ENCODE data around the gene SLC25A10.
"Not testable (repeated sequence)": the region's sequence is repeated elsewhere in the genome, so short reads cannot be mapped to it uniquely, and the experiment has no call there.

The SLC25A10 gene

DNA sequence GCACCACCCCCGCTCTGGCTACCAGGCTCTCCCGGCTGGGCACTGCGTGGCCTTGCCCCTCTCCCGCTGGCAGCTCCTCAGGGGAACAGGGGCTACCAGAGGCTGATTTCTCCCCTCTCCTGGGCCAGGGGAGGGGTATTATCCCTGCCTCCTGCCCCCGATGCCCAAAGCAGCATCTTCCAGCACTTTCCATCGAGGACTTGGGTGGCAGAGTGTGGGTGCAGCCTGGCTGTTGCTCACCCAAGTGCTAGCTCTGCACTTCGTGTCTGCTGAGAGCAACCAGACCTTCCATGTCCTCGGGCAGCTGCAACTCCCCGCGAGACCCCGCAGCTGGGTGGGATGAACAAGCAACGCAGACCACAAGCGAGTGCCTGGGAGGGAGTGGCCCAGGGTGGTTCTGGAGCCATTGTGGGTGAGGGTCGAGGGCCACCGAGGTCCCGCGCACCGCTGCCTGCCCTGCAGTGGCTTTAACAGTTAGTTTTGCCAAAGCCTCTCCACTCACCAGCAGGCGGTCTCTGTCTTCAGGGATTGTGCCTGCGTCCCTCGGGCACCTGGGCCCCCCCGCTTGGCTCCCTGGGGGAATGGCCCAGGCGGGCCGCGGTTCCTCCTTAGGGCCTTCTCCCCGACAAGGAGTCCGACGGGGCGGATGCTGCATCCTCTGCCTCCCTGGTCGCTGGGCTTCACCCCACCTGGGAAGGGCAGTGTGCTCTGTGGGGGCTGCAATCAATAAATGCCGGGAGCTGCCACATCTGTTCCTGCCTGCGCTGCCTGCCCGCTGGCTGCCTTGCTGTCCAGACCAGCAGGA lies 8.4 kb downstream of the SLC25A10 start:
- no peak for DNase-seq (ENCODE audit: low read depth in 2 of 2)

DNA sequence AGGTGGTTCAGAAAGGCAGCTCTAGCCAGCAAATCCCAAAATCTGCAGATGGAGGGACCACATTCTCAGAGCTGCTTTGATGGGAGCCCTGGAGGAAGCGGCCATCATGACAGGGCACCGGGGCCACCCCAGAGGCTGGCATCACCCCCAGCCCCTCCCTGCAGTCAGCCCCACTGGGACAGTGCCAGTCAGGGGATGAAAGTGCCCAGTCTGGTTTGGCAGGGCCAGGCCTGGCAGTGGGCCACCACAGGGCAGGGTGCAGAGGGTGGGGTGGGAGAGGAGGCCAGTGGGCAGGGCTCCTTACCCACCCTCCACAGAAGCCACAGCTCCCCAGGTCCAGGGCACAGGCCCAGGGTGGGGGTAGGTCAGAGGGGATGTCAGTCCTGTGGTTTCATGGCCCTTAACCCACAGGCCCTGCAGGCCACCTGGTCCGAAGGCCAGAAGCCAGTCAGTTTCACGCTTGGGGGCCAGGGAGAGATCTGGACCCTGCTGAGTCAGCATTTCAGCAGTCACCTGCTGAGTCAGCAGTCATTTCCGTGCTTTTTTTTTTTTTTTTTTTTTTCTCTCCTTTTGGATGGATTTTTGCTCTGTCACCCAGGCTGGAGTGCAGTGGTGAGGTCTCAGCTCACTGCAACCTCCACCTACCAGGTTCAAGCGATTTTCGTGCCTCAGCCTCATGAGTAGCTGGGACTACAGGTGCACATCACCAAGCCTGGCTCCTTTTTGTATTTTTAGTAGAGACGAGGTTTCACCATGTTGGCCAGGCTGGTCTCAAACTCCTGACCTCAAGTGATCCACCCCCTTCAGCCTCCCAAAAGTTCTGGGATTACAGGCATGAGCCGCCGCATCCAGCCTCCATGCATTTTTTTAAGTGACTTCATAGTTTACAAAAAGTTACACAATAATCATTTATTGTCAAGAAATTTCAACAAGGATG lies 10.4 kb downstream of the SLC25A10 start:
- no peak for DNase-seq (ENCODE audit: low read depth in 2 of 2)

GRCh38 chr17:81723651-81724209 lies 11.6 kb downstream of the SLC25A10 start:
- no peak for DNase-seq (ENCODE audit: low read depth in 2 of 2)

DNA sequence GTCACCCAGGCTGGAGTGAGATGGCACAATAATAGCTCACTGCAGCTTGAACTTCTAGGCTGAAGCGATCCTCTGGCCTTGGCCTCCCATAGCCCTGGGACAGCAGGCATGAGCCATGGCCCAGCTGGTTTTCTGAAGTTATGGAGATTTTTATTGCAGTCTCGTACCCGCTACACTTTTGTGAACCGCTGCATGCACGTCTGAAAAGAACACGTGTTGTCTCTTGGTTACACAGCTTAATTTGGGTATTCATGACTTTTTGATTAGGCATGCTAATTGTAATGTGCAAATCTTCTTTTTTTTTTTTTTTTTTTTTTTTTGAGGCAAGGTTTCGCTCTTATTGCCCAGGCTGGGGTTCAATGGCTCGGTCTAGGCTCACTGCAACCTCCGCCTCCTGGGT lies 13.4 kb downstream of the SLC25A10 start:
- DNase-seq (ENCODE audit: low read depth in 2 of 2), result no peak

DNA sequence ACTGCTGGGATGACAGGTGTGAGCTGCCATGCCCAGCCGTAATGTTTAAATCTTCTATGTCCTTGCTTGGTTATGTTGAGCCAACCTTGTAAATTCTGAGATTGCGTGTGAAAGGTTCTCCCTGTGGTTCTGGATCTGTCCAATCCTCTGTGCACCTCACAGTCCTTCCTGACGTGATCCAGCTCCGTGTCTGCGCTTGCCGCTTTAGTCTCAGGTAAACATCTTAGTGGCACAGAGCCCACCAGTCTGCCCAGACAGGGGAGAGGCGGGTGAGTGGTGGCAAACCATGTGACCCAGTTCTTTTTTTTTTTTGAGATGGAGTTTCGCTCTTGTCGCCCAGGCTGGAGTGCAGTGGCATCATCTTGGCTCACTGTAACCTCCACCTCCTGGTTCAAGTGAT lies 13.9 kb downstream of the SLC25A10 start:
- no peak for DNase-seq (ENCODE audit: low read depth in 2 of 2)

GRCh38 chr17:81727324-81728031 lies 15.4 kb downstream of the SLC25A10 start:
- DNase-seq (ENCODE audit: low read depth in 2 of 2), result no peak

DNA sequence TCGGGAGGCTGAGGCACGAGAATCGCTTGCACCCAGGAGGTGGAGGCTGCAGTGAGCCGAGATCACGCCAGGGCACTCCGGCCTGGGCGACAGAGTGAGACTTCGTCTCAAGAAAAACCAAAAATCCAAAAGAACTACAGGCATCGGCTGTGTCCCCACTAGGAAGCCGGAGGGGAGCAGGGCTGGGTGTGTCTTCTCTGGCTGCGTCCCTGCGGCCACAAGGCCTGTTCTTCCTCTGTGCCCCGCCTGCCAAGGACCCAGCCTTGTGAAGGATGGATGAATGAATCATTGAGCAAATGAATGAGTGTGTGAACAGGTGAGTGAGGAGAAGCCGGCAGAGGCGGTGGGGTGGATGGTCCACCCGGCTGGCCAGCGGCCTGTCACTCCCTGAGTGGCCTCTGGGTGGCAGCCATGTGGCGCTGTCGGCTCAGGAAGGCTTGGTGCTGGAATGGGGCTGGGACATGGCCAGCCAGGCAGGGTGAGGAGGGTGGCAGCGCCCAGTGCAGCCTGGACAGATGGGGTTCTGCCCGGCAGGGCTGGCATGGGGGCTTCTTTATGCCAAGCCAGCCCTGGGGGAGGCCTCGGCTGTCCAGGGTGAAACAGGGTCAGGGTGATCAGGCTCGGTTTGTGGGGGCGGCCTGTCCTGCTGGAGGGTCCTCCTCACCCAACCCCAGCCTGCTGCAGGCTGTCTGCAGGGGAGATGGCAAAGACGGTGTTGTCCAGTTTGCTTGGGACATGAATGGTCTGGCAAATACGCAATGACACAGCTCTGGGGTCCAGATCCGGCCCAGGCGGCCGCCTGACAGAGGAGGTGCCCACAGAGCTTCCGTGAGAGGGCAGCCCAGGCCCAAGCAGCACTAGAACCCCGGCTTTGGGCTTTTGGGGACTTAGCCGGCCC lies 21.7 kb downstream of the SLC25A10 start:
- peak; percentile 16 to 27 for DNase-seq (ENCODE audit: low read depth in 2 of 2)

- DNase-seq (ENCODE audit: low read depth in 2 of 2), result no peak
Observed at GRCh38 chr17:81734405-81735263, 22.6 kb downstream of the SLC25A10 start.

DNA sequence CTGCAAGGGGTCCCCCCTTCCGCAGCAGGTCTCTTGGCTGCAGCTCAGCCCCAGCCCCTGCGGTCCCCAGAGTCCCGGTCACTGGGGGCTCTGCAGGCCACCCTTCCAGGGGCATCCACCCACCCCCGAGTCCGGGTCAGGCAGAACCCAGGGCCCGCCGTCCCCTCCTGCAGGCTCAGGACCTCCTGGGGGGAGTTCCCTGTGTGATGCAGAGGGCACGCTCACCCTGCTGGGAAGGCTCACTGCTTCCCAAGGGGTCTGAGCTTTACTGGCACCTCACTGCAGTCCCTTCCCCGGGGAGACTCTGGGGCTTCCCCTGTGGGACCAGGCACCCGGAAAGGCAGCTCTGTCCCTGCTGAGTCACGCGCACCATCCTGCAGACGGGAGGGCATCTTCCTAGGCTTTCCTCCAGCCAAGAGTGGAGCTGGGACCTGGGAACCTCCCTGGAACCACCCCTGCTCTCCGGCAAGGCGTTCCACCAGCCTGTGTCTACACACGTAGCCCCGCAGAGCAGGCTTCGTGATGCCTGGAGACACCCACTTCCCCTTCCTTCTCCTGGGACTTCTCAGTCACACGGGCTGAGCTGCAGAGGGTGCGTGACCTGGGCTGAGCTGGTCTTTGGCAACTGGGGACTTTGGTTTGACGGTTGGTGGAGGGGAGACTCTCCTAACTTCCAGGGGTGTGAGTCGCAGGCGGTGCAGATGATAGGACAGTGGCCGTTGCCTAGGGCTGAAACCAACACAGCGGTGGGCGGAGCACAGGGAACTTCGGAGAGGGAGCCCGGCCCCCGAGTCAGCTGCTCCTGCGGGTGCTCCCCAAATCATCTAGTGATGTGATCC lies 23.4 kb downstream of the SLC25A10 start:
- no peak for DNase-seq (ENCODE audit: low read depth in 2 of 2)

DNA sequence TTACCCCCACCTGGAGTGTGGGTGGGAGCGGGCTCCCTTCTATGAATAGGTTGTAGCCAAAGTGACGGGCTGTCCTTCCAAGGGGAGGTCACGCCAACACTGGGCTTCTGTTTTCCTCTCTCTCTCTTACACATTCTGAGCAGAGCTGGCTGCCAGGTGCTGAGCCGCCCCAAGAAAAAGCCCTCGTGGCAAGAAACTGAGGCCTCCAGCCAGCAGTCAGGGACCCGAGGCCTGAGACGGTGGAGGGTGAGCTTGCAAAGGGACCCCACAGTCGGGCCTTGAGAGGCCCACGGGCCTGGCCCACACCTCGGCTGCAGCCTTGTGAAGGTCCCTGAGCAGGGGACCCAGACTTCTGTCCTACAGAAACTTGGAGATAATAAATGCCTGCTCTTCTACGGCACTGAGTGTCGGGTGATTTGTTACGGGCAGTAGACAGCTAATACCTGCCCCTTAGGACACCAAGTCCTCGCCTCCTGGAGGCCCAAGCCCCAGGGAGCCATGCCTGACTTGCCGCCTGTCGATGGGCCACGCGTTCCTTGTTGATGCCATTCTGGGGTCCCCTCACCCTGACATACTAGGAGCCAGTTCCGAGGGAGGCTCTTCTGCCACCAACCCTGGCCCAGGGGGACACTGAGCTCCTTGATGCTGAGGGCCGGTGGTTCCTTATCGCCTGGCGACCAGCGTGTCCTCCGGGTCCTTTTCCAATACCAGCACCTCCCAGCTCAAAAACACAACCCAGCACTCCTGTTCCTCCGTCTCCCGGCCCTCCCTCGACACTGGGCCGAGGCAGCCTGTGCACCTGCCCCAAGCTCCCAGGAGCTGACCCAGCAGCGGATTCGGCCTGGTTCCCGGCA lies 26.1 kb downstream of the SLC25A10 start:
- DNase-seq (ENCODE audit: low read depth in 2 of 2), result no peak

DNA sequence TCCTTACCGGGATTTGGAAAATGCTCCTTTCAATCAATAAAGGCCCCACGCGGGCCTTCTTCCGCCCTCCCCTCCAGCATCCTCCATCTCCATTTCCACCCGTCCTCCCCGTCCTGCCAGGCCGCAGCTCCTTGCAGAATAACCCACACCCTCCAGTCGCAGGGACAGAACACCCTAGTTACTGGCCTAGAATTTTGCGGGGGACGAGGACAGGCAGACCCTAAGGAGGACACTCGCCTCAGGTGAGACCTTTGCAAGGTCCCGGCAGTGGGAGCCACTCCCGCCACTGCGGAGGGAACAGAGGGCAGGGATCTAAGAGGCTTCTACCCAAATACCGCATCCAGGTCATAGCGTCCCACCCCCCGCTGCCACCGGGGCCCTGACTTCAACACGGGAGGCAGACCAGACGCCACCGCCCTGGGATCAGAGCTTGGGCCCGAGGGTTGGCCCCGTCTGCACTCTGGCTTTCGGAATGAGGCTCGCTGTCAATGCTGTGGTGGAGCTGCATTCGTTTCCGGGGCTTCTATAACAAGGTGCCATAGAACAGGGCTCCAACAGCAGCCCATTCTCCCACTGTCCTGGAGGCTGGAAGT lies 26.8 kb downstream of the SLC25A10 start:
- DNase-seq (ENCODE audit: low read depth in 2 of 2), result no peak

- not testable (repeated sequence) for DNase-seq (ENCODE audit: low read depth in 2 of 2)
Observed at GRCh38 chr17:81739593-81739992, 27.5 kb downstream of the SLC25A10 start.

DNA sequence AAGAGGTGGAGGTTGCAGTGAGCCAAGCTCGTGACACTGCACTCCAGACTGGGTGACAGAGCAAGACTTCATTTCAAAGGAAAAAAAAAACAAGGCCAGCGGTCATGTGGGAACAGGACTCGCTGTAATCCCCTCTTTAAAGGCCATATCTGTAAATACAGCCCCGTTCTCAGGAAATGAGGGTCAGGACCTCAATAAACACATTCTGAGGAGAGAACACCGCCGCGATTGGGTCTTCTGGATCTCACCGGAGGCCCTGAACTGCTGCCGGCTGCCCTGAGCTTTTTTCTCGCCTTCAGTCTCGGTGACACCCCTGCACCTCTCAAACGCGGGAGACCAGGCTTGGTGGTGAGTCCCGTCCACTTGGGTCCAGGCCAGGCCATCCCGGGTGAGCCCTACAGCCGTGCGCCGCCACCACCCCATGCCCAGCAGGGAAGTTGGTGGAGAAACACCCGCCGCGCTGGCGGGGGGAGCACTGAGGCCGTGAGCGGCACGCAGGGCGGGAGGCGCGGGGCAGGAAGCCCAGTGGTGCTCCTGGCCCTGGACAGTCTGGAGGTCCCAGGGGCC lies 28.4 kb downstream of the SLC25A10 start:
- no peak for DNase-seq (ENCODE audit: low read depth in 2 of 2)

DNA sequence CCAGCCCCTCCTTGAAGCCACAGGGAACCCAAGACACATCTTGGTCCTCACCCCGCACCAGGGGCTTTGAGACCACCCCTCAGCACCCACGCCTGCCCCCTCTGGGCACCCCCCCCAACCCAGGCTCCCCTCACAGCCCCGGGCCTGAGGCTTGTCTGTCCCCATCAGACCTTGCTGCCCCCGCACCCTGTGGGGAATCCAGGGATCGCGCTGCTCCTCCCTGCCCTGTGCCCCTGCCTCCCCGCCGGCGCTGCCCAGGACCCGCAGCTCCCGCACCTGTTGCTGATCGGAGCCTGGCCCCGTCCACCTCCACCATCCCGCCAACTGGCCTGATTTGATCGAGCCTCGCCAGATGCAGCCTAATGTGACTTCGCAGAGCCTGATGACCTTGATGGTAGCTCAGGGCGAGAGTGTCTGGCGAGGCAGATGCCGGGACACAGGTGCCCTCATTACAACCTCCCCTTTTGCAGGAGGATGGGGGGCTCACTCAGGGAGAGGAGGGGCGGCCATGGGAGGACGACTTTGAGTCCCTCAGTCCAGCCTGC lies 29.0 kb downstream of the SLC25A10 start:
- no peak for DNase-seq (ENCODE audit: low read depth in 2 of 2)

DNA sequence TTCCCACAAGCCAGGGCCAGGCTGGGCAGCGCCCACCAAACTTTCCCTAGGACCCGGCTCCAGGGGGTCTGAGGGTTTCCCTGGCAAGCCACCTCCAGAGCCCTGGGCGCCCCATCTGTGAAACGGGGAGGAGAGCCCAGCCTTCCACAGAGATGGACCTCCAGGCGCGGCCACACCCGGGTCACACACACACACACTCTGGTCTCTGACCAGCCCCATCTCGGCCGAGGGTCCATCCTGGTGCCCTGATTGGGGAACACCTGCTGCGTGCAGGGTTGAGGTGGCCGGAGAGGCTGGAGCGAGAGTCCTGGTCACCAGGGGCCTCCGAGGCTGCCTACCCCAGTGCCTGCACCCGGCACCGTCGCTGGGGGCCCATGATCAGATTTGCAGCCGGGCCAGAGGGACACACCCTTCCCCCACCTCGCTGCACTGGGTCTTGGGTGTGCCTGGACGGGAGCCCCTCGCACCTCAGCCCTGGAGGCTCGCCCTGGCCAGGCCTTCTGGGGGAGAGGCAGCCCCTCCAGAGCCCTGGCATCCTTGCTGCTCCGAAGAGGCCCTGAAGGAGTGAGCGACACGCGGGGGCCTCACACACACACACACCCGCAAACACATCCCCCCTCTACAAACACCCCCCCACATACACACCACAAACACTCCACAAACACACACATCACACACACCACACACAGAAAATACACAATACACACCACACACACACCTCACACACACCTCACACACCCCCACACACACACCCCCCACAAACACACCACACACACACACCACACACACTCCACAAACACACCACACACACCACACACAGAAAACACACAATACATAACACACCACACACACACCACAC lies 29.7 kb downstream of the SLC25A10 start:
- DNase-seq (ENCODE audit: low read depth in 2 of 2), result no peak

Measured in stimulated activated CD8-positive, alpha-beta memory T cell treated with anti-CD3 and anti-CD28 coated beads, Interleukin-7, amount 100 ng/mL, for 1 hour (primary cell).